Left kidney (tissue), 8 donors: Measurements from ENCODE around the gene GPN3. TPM values are rescaled to one million over a fixed set of nuclear protein-coding genes. Genes with fewer than 3 reads are reported as not detected.
"Not testable (repeated sequence)": the region's sequence is repeated elsewhere in the genome, so short reads cannot be mapped to it uniquely, and the experiment has no call there.

Experiments used
- DNase-seq: peaks from one replicate; pipeline ENCODE4 v3.0.0-alpha.2; 2013
- long read RNA-seq, 8 donors: transcript quantifications; one replicate each; lab custom pipeline, GENCODE V29; 2026
- polyA plus RNA-seq: library from polyadenylated mRNA; unstranded; fragments of 120-200 nt; gene quantifications from one replicate; pipeline ENCODE4 v1.2.1, GENCODE V29; 2013; ENCODE audit not compliant: insufficient read length

Gene GPN3
- 32.5 TPM for polyA plus RNA-seq
- long read RNA-seq, donor 1, transcript GPN3-201 (8 exons, 1,468 nt) = major isoform, 12 of 12 reads
- long read RNA-seq, donor 1, partial matches to known transcripts = 0 of 12 reads
- long read RNA-seq, donor 1, other reads (novel, unspliced or antisense) = 0 of 12 reads
- long read RNA-seq, donor 2, transcript GPN3-201 (8 exons, 1,468 nt) = major isoform, 14 of 14 reads
- long read RNA-seq, donor 2, partial matches to known transcripts = 0 of 14 reads
- long read RNA-seq, donor 2, other reads (novel, unspliced or antisense) = 0 of 14 reads
- long read RNA-seq, donor 3, transcript GPN3-201 (8 exons, 1,468 nt) = major isoform, 9 of 9 reads
- long read RNA-seq, donor 3, partial matches to known transcripts = 0 of 9 reads
- long read RNA-seq, donor 3, other reads (novel, unspliced or antisense) = 0 of 9 reads
- long read RNA-seq, donor 4, partial matches to known transcripts = 0 of 2 reads
- long read RNA-seq, donor 4, other reads (novel, unspliced or antisense) = 0 of 2 reads
- long read RNA-seq, donor 5, transcript GPN3-201 (8 exons, 1,468 nt) = major isoform, 29 of 29 reads
- long read RNA-seq, donor 5, partial matches to known transcripts = 0 of 29 reads
- long read RNA-seq, donor 5, other reads (novel, unspliced or antisense) = 0 of 29 reads
- long read RNA-seq, donor 6, transcript GPN3-201 (8 exons, 1,468 nt) = major isoform, 21 of 22 reads
- long read RNA-seq, donor 6, partial matches to known transcripts = 0 of 22 reads
- long read RNA-seq, donor 6, other reads (novel, unspliced or antisense) = 0 of 22 reads
- long read RNA-seq, donor 7, transcript GPN3-201 (8 exons, 1,468 nt) = major isoform, 21 of 22 reads
- long read RNA-seq, donor 7, partial matches to known transcripts = 0 of 22 reads
- long read RNA-seq, donor 7, other reads (novel, unspliced or antisense) = 0 of 22 reads
- long read RNA-seq, donor 8, transcript GPN3-201 (8 exons, 1,468 nt) = major isoform, 6 of 6 reads
- long read RNA-seq, donor 8, partial matches to known transcripts = 0 of 6 reads
- long read RNA-seq, donor 8, other reads (novel, unspliced or antisense) = 0 of 6 reads

DNA sequence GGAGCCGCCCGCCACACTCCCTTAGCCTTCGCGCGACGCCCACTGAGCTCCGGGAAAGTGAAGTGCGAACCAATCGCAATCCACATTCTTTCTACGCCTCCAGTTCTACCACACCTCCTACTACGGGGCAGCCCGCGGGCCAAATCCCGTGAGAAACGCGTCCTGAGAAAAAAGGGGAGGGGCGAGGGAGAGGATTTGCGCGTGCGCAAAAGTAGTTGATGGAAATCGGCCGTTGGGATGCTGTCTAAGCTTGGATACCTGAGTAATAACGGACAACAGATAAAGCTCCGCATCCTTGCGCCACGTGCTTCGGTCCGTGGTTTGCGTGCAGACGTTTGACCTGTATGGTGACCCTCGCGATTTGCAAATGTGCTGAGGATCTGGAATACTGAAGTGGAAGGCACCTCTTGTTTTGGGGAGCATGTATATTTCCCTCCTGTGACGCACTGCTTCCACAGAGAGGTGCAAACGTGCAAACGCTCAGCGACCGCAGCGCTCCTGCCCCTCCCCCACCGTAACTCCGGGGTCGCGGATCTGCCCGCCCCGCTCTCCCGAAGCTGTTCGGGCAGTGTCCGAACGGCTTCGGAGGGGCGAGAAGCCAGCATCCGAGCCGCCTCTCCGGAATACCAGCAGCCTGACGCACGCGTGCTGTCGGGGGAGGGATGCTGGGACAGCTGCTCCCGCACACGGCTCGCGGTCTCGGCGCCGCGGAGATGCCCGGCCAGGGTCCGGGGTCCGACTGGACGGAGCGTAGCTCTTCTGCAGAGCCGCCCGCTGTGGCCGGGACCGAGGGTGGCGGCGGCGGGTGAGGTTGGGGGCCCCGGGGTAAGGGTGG lies at the start of gene GPN3, which contains the start of gene FAM216A:
Gene GPN3, minus strand, starts transcription at position 44 of the 835 bp plus-strand sequence. CDS start 54 bp downstream, outside the sequence.
Gene FAM216A, plus strand, starts transcription at position 632 of the 835 bp plus-strand sequence. Its CDS starts 31 bp downstream, at position 663.
- DNase-seq = peak; percentile 99

DNA sequence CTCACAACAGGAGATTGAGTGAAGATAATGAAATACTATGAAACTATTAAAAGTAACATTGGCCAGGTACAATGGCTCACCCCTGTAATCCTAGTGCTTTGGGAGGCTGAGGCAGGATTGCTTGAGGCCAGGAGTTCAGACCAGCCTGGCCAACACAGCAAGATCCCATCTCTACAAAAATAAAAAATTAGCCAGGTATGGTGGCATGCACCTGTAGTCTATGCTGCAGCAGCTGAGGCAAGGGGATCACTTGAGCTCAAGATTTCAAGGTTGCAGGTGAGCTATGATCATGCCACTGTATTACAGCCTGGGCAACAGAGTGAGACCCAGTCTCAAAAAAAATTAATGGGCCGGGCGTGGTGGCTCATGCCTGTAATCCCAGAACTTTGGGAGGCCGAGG lies 48.9 kb upstream of the GPN3 start:
- no peak for DNase-seq

DNA sequence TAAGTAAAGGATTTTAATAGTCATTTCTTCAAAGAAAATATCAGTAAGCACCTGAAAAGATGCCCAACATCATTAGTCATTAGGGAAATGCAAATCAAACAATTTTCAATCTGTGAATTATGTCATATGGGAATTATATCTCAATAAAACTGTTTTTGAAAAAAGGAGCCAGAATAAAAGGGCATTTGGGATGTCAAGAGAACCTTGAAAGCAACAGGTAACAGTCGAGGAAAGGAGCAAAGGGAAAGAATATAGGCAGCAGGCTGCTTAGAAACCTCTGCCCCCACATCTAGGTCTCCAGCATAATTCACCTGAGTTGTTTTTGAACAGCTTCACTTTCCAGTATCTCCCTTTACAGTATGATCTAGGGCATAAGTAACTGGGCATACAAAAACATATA lies 46.3 kb upstream of the GPN3 start:
- no peak for DNase-seq

DNA sequence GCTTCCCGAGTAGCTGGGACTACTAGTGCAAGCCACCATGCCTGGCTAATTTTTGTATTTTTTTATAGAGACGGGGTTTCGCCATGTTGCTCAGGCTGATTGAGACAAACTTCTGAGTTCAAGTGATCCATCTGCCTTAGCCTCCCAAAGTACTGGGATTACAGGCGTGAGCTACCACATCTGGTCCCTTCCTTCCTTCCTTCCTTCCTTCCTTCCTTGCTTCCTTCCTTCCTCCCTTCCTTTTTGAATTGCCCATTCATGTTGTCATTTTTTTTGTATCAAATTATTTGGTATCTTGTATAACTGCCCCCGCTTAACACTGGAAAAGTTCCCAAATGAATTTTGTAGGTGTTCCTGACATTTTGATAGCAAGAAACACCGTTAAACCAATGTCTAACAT lies 45.8 kb upstream of the GPN3 start:
- DNase-seq = no peak

DNA sequence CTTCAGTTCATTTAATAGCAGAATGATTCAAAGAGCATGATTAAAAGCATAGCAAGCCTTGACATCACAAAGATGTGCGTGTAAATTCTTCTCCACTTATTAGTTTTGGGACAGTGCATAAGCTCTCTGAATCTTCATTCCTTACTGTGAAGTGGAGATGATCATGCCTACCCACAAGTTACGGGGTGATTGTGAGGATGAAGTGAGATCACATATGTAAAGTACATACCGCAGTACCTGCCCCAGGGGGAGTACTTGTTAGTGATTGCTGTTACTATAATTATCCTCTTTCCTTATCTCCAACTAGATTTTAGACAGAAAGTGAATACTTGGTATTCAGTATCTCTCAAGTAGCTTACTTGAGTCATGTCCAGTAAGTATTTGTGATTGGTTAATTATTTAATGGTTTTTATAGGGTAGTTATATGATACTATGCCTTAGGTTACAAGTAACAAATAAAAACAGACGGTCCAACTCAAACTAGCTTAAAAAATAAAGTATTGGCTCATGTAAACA lies 40.1 kb upstream of the GPN3 start:
- no peak for DNase-seq

- no peak for DNase-seq
Observed at GRCh38 chr12:110505332-110505731, 37.3 kb upstream of the GPN3 start.

GRCh38 chr12:110503432-110503831 lies 35.4 kb upstream of the GPN3 start:
- no peak for DNase-seq

DNA sequence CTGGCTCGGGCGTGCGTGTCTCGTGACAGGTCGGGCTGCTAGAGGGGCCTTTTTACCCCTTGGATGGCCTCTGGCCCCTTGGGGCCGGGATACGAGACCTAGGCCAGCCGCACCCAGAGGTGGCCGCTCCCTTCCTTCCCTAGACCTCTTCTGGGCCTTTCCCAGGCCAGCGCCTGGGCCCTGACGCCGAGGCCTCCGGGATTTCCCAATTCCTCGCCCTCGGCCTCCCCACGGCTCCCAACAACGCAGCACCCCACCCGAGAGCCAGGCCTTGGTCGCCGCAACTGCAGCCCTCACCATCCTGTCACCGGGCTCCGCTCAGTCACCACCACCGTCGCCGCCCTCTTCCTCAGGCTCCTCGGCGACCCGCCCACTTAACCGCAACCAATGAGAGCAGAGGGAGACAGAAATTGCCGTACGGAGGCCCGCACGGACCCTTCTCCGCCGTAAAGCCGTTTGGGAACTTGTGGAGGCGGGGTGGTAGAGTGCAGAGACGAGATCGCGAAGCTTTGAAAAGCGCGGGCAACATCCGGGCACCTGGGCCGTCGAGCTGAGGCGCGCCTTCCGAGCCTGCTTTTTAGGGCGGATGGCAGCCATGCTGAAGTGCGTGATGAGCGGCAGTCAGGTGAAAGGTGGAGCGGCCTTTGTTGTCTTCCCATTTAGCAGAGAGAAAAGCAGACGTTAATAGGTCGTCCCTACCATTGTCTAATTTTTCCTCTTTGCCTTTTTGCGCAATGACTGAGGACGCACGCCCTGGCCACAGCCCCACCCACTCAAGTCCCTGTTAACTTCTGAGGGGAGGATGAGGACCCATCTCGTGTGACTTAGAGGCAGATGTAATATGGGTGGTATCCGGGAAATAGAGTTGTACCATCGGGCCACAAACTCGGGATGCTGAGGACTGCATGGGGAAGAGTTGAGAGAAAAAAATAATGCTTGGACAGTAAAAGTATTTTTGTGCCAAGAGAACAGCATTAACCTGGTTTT lies 34.0 kb upstream of the GPN3 start, which contains the start of the genes RAD9B and VPS29:
Gene RAD9B, plus strand, starts transcription at position 580 of the 987 bp plus-strand sequence. Its CDS starts 7 bp downstream, at position 587.
Gene VPS29, minus strand, starts transcription at position 360 of the 987 bp plus-strand sequence. Its CDS starts 60 bp downstream, at position 300.
- DNase-seq = peak; percentile 98

DNA sequence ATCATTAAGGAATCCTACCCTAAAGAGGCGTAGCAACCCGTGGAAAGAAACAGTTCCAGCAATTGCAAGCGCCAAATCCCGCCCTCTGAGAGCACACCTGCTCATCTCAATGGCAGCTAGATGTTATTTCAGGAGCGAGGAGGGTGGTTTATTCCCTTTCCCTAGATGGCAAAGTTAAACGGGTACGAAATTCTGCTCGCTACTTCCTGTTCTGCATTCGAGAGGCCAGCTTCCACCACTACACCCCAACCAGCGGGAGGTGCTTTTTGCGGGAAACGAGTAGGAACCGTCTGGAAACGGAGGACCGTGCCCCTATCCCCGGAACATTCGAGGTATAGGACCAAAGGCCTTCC lies 33.3 kb upstream of the GPN3 start:
- peak; percentile 19 for DNase-seq

DNA sequence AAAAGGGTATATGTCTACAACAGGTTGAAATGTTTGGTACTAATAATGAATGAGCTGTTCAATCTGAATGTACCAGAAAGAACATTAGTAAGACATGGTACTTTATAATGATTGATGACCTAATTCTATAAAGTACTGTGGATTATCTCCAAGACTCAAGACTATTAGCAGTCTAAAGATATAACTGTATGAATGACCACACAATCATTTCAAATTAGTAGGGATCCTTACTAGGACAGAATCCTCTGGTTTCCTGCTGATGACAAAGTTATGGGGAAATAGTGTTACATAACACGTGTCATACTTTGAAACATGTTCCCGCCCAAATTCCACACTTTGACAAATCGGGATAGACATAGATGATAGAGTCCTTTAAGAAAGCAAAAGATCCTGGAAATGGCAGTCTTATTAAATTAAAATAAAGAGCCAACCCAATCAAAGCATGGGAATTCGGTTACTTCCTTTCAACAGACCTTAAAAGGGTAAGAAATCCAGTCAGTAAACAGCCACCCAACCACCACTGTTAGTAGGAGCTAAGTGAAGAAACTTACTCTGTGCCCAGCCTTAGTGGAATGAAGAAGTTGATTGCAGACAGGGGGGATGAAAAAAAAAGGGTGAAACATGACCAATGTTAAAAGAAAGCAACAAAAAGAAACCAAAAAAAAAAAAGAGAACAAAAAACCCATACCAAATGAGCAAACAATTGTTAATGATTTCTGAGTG lies 31.1 kb upstream of the GPN3 start:
- no peak for DNase-seq

GRCh38 chr12:110475426-110475825 lies 7.4 kb upstream of the GPN3 start:
- no peak for DNase-seq

GRCh38 chr12:110467847-110468213 lies 227 bp downstream of the GPN3 start:
- DNase-seq = no peak

DNA sequence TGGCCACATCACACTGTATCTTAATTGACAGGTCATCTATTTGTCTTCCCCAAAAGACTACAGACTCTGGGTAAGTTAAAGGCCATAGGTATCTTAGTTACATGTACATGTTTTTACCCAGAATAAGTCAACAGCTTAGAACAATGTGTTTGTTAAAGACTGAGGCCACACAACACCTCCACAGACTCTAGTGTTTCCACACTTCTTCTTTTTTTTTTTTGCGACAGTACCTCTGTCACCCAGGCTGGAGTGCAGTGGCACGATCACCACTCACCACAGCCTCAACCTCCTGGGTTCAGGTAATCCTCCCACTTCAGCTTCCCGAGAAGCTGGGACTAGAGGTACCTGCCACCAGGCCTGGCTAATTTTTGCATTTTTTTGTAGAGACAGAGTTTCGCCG lies 1.3 kb downstream of the GPN3 start:
- no peak for DNase-seq

DNA sequence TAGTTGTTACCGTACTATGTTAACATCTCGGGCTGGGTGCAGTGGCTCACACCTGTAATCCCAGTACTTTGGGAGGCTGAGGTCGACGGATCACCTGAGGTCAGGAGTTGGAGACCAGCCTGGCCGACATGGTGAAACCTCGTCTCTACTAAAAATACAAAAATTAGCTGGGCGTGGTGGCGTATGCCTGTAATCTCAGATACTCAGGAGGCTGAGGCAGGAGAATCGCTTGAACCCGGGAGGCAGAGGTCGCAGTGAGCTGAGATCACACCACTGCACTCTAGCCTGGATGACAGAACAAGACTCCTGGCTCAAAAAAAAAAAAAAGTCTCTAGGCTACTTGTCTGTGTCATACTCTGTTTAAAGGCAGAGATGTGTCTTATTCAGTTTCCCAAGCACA lies 2.3 kb downstream of the GPN3 start:
- not testable (repeated sequence) for DNase-seq

- no peak for DNase-seq
Observed at GRCh38 chr12:110465024-110465423, 3.0 kb downstream of the GPN3 start.

- DNase-seq = not testable (repeated sequence)
Observed at GRCh38 chr12:110461189-110461588, 6.9 kb downstream of the GPN3 start.

GRCh38 chr12:110458756-110459155 lies 9.3 kb downstream of the GPN3 start:
- no peak for DNase-seq

- DNase-seq = no peak
Observed at GRCh38 chr12:110453569-110454296, 14.3 kb downstream of the GPN3 start.
